OCI-LY7 (cell line): Measurements from ENCODE around the gene DIPK1B. TPM values are rescaled to one million over a fixed set of nuclear protein-coding genes. Genes with fewer than 3 reads are reported as not detected.

Experiments
- BruUV-seq: library from RNA; stranded (reverse); fragments of 400-500 nt; replicated peaks from 2 replicates; lab custom pipeline; 2021; lab: Mats Ljungman, UMichigan
- CTCF ChIA-PET: fragments of 300-600 bp; sonication (Branson Sonifier 250); formaldehyde crosslinking; loops from one replicate; lab custom pipeline; 2022; ENCODE audit warnings: antibody characterized with exemption; ENCODE audit not compliant: unreplicated experiment; lab: Charles Lee
- POLR2A ChIA-PET: fragments of 300-600 bp; sonication (Branson Sonifier 250); formaldehyde crosslinking; loops from one replicate; lab custom pipeline; 2022; ENCODE audit warnings: antibody characterized with exemption; lab: Charles Lee
- DNase-seq: peaks from one replicate; pipeline ENCODE4 v3.0.0-alpha.2; 2015; ENCODE audit warnings: low spot score
- H2AFZ ChIP-seq: fragments of 200-600 bp; sonication (generic), shearing (Covaris generic); 2 replicates; pipeline ENCODE4 v1.6.1; 2014; ENCODE audit warnings: mild to moderate bottlenecking, antibody characterized with exemption, low read length, moderate library complexity
- H3K27ac ChIP-seq: fragments of 200-600 bp; sonication (generic); 2 replicates; pipeline ENCODE4 v1.5.1; 2014; ENCODE audit warnings: mixed run types, low read depth, mild to moderate bottlenecking, moderate library complexity, low read length, inconsistent platforms; ENCODE audit not compliant: poor library complexity, severe bottlenecking
- H3K36me3 ChIP-seq: fragments of 200-600 bp; sonication (generic); 2 replicates; pipeline ENCODE4 v1.6.1; 2014; ENCODE audit warnings: mild to moderate bottlenecking, antibody characterized with exemption, low read length, moderate library complexity, mixed read lengths; ENCODE audit not compliant: insufficient read depth
- H3K4me1 ChIP-seq: fragments of 200-600 bp; sonication (generic); 2 replicates; pipeline ENCODE4 v1.5.1; 2014; ENCODE audit warnings: mild to moderate bottlenecking, low read length; ENCODE audit not compliant: insufficient read depth, poor library complexity, severe bottlenecking
- H3K4me2 ChIP-seq: fragments of 200-600 bp; sonication (generic); 2 replicates; pipeline ENCODE4 v1.6.1; 2014; ENCODE audit warnings: mild to moderate bottlenecking, low read length
- H3K4me3 ChIP-seq: fragments of 200-600 bp; sonication (generic); 2 replicates; pipeline ENCODE4 v1.5.1; 2014; ENCODE audit warnings: mild to moderate bottlenecking, low read depth, low read length; ENCODE audit not compliant: poor library complexity, severe bottlenecking
- H3K79me2 ChIP-seq: fragments of 200-600 bp; sonication (generic); 2 replicates; pipeline ENCODE4 v1.6.1; 2016; ENCODE audit warnings: low read depth, mild to moderate bottlenecking, low read length, moderate library complexity, mixed read lengths; ENCODE audit not compliant: insufficient read depth
- H3K9me2 ChIP-seq: fragments of 200-600 bp; sonication (generic); 2 replicates; pipeline ENCODE4 v1.6.1; 2016; ENCODE audit warnings: mild to moderate bottlenecking, low read length, mixed read lengths; ENCODE audit not compliant: insufficient read depth
- H3K9me3 ChIP-seq: fragments of 200-600 bp; sonication (generic); 2 replicates; pipeline ENCODE4 v1.6.1; 2014; ENCODE audit warnings: mild to moderate bottlenecking, mixed run types, low read length, mixed read lengths
- H4K20me1 ChIP-seq: fragments of 200-600 bp; sonication (generic); 2 replicates; pipeline ENCODE4 v1.6.1; 2014; ENCODE audit warnings: mild to moderate bottlenecking, antibody characterized with exemption, low read length, moderate library complexity, mixed read lengths; ENCODE audit not compliant: insufficient read depth
- EZH2phosphoT487 ChIP-seq: fragments of 200-600 bp; sonication (generic); IDR thresholded peaks from 2 replicates; pipeline ENCODE4 v1.6.1; 2018; ENCODE audit warnings: low read depth, borderline replicate concordance, mild to moderate bottlenecking, mixed run types, antibody characterized with exemption, low read length, moderate library complexity, mixed read lengths
- intact Hi-C: fragments of 100-400 bp; cut with micrococcal nuclease; formaldehyde crosslinking; loops from one replicate; pipeline ENCODE4 v1.10.0; 2022; ENCODE audit not compliant: unreplicated experiment
- total RNA-seq, 2 experiments: library from RNA; depleted of rRNA in 1 of 2; stranded (reverse); fragments of >200 nt in 1 of 2; shearing (Covaris generic) in 1 of 2; gene quantifications; 2 replicates each; pipeline ENCODE4 v1.2.3, GENCODE V29; 2014 to 2022
- TF ChIP-seq, protein P1 (sequence below): fragments of 200-600 bp; sonication (generic); conservative IDR thresholded peaks from 2 replicates; pipeline ENCODE4 v1.5.1; 2014; ENCODE audit warnings: mild to moderate bottlenecking, antibody characterized with exemption, low read length, moderate library complexity, mixed read lengths

DIPK1B gene
- total RNA-seq, 2 experiments from 2014 or later: 0.30 to 13.3 TPM

DNA sequence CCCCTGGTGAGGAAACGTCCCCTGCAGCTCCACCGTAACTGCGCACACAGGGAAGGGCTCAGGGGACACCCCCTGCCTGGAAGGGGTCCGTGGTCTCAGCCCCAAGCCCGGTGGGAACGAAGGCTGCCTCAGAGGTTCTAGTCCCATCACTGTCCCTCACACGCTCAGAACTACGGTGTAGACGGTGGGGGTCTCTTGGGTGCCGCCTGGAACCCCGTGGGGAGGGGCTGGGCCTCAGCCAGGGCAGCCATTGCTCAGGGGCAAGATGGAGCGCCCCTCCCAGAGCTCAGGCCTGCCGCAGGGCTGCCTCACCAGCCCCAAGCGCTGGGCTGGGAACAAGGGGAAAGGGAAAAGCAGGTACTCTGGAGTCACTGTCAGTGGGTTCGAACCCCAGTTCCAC, 28.0 kb upstream of the DIPK1B start:
- ChIA-PET CTCF (no interaction called here), POLR2A (no interaction called here)
- BruUV-seq: no TSS peak
- H3K36me3 ChIP-seq: no peaks in the 10 kb centered on the region
- intact Hi-C loops: no loop called here
- H3K4me1 ChIP-seq: peaks cover 13% of the 10 kb centered on the region
- no peak overlapping the region for H3K27ac ChIP-seq
- no peak overlapping the region for H2AFZ ChIP-seq
- H3K4me3 ChIP-seq: no peak overlapping the region
- H3K4me2 ChIP-seq: no peak overlapping the region
- no peaks in the 10 kb centered on the region; the same call in 1 of the 2 replicates for H4K20me1 ChIP-seq
- no peaks in the 10 kb centered on the region for H3K9me3 ChIP-seq
- DNase-seq: no peak
- H3K9me2 ChIP-seq: no peaks in the 10 kb centered on the region
- no peak for TF ChIP-seq EZH2phosphoT487
- TF ChIP-seq, protein P1, sequence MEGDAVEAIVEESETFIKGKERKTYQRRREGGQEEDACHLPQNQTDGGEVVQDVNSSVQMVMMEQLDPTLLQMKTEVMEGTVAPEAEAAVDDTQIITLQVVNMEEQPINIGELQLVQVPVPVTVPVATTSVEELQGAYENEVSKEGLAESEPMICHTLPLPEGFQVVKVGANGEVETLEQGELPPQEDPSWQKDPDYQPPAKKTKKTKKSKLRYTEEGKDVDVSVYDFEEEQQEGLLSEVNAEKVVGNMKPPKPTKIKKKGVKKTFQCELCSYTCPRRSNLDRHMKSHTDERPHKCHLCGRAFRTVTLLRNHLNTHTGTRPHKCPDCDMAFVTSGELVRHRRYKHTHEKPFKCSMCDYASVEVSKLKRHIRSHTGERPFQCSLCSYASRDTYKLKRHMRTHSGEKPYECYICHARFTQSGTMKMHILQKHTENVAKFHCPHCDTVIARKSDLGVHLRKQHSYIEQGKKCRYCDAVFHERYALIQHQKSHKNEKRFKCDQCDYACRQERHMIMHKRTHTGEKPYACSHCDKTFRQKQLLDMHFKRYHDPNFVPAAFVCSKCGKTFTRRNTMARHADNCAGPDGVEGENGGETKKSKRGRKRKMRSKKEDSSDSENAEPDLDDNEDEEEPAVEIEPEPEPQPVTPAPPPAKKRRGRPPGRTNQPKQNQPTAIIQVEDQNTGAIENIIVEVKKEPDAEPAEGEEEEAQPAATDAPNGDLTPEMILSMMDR: no peak
- H3K79me2 ChIP-seq: no peaks in the 10 kb centered on the region

DNA sequence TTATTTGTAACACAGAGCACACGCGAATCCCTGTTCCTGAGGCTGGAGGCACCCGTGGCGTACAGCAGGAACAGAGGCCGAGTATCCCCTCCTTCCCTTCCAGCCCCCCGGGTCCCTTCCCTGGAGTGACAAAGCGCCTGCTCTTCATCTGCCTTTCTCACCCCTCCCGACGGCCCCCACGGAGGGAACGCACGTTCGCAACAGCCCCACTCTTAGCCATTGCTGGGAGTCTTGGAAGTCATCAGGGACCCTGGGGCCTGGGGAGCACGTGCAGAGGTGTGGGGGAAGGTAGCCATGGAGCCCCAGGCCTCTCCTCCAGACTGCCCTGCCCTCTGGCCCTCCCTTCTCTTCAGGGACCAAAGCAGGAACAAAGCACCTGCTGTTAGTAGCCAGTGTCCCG, 27.6 kb upstream of the DIPK1B start:
- no peak overlapping the region for H3K27ac ChIP-seq
- H3K36me3 ChIP-seq: no peaks in the 10 kb centered on the region
- TF ChIP-seq, protein P1: no peak
- no peak for TF ChIP-seq EZH2phosphoT487
- ChIA-PET CTCF (no interaction called here), POLR2A (no interaction called here)
- no peaks in the 10 kb centered on the region for H3K9me2 ChIP-seq
- H2AFZ ChIP-seq: no peak overlapping the region
- H3K4me3 ChIP-seq: no peak overlapping the region
- no peaks in the 10 kb centered on the region; the same call in 1 of the 2 replicates for H4K20me1 ChIP-seq
- intact Hi-C loops: no loop called here
- DNase-seq: no peak
- no TSS peak for BruUV-seq
- H3K9me3 ChIP-seq: no peaks in the 10 kb centered on the region
- no peaks in the 10 kb centered on the region for H3K79me2 ChIP-seq
- H3K4me2 ChIP-seq: no peak overlapping the region
- peaks cover 13% of the 10 kb centered on the region for H3K4me1 ChIP-seq

DNA sequence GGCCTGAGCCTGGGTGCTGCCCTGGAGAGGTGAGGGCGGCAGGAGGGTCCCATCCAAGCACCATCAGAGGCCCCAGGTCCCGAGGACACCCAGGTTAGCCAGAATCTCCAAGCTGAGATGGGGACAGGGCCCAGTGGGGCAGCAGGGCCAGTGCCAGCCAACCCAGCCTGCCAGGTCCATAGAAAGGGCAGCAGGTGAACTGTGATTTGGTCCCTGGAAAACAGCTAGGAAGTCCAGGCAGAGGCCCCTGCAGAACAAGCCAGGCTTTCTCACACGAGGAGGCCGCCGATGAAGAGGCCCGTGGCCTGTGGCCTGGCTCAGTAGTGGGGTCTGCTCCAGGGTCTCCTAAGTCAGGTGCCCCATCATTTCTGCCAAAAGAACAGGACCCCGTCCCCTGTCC, 27.2 kb upstream of the DIPK1B start:
- intact Hi-C loops: no loop called here
- Histone ChIP-seq H3K79me2 (no peaks in the 10 kb centered on the region), H3K4me2 (no peak overlapping the region), H3K4me1 (peaks cover 13% of the 10 kb centered on the region), H4K20me1 (no peaks in the 10 kb centered on the region; the same call in 1 of the 2 replicates), H3K4me3 (no peak overlapping the region), H3K9me2 (no peaks in the 10 kb centered on the region), H2AFZ (no peak overlapping the region), H3K27ac (no peak overlapping the region), H3K9me3 (no peaks in the 10 kb centered on the region), H3K36me3 (no peaks in the 10 kb centered on the region)
- POLR2A ChIA-PET: no interaction called here
- BruUV-seq: no TSS peak
- TF ChIP-seq, protein P1: no peak
- TF ChIP-seq EZH2phosphoT487: no peak
- DNase-seq: no peak
- CTCF ChIA-PET: no interaction called here
